Bronchial epithelial cell (primary cell): ENCODE measurements around the gene NEB. TPM values are rescaled to one million over a fixed set of nuclear protein-coding genes. Genes with fewer than 3 reads are reported as not detected.

Experiments
- DNase-seq: peaks from one replicate; pipeline ENCODE4 v3.0.0-alpha.2; 2010; ENCODE audit warnings: low read depth
- FAIRE-seq: peaks from 2 replicates; lab custom pipeline; 2011; peaks lifted over from hg19 to GRCh38; lab: Jason Lieb, UNC
- H3K27me3 ChIP-seq: 2 replicates; pipeline ENCODE4 v1.5.1; 2011; ENCODE audit warnings: low read length; ENCODE audit not compliant: control insufficient read depth, insufficient read depth
- H3K36me3 ChIP-seq: 2 replicates; pipeline ENCODE4 v1.5.1; 2011; ENCODE audit warnings: low read length; ENCODE audit not compliant: control insufficient read depth, insufficient read depth
- H3K4me3 ChIP-seq: 2 replicates; pipeline ENCODE4 v1.5.1; 2011; ENCODE audit warnings: mild to moderate bottlenecking, low read depth, low read length, control low read depth
- CTCF ChIP-seq: IDR thresholded peaks from 2 replicates; pipeline ENCODE4 v1.5.1; 2011; ENCODE audit warnings: mild to moderate bottlenecking, moderate library complexity, low read length, control low read depth, inconsistent platforms; ENCODE audit not compliant: insufficient read depth, severe bottlenecking
- total RNA-seq: library from RNA; depleted of rRNA; stranded (reverse); fragments of >200 nt; gene quantifications from 2 replicates; pipeline ENCODE4 v1.2.1, GENCODE V29; 2014

The NEB gene
- total RNA-seq, 1 donor from 2014 or later: 0.26 TPM

- Histone ChIP-seq H3K4me3 (no peak overlapping the region), H3K36me3 (no peaks in the 10 kb centered on the region), H3K27me3 (no peaks in the 10 kb centered on the region)
- FAIRE-seq: no peak
- TF ChIP-seq CTCF: no peak
- DNase-seq: no peak
Observed at GRCh38 chr2:151670846-151671597, 63.3 kb downstream of the NEB start.

GRCh38 chr2:151670346-151670745 lies 63.9 kb downstream of the NEB start:
- no peak for TF ChIP-seq CTCF
- H3K4me3 ChIP-seq: no peak overlapping the region
- no peaks in the 10 kb centered on the region for H3K36me3 ChIP-seq
- DNase-seq (no peak), FAIRE-seq (peak; percentile 28)
- H3K27me3 ChIP-seq: no peaks in the 10 kb centered on the region

DNA sequence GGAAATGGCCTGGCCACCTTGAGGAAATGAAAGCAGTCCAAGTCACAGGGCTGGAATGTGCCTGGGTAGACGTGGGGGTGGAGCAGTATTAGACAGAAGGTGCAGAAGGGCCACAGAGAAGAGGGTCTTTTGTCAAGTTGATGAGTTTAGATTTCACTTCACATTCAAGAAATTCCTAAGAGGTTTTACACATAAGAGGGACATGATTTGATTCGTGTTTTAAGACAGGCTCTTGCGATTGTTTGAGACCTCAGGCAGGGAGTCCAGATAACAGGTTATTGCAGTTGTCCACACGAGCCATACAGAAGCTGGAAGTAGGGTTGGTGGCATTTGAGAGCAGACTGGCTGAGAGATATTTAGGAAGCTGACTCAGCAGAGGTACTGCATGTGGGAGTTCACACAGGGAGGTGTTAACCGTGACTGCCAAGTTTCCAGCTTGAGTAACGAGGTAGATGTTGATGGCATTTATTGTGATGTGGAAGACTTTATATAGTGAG lies 64.6 kb downstream of the NEB start:
- FAIRE-seq (peak; percentile 68), DNase-seq (peak; percentile 48)
- H3K36me3 ChIP-seq: no peaks in the 10 kb centered on the region
- H3K4me3 ChIP-seq: no peak overlapping the region
- no peaks in the 10 kb centered on the region for H3K27me3 ChIP-seq
- no peak for TF ChIP-seq CTCF

DNA sequence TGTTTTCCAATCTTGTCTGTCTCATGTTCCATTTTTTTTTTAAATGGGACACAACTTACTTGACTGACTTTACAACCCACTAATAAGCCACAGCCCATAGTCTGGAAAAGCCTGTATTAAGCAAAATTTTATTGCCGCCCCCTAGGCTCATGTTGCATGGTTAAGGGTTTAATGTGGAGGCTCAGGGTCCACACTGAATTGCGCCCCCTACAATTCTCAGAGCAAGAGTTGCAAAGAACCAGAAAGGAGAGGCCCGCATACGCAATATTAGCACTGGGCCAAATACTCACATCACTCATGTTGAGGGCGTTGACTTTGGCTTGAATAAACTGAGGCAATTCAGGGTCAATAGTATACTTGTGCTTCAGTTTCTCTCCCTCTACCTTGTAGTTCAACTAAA lies 65.5 kb downstream of the NEB start:
- H3K4me3 ChIP-seq: no peak overlapping the region
- no peak for TF ChIP-seq CTCF
- H3K27me3 ChIP-seq: no peaks in the 10 kb centered on the region
- FAIRE-seq: no peak
- DNase-seq: no peak
- no peaks in the 10 kb centered on the region for H3K36me3 ChIP-seq

- Histone ChIP-seq H3K27me3 (no peaks in the 10 kb centered on the region), H3K4me3 (no peak overlapping the region), H3K36me3 (no peaks in the 10 kb centered on the region)
- FAIRE-seq (peak; percentile 47), DNase-seq (no peak)
- no peak for TF ChIP-seq CTCF
Observed at GRCh38 chr2:151665959-151666358, 68.3 kb downstream of the NEB start.
